IMR-90 (cell line): Measurements from ENCODE around the gene FAM210B. TPM values are rescaled to one million over a fixed set of nuclear protein-coding genes. Genes with fewer than 3 reads are reported as not detected.

Experiments used
- ATAC-seq: fragments of 200-7000 bp; cut with Tn5 transposase; 2 replicates; pipeline ENCODE4 v1.9.1; 2020; ENCODE audit warnings: low read depth, mild to moderate bottlenecking, moderate library complexity
- BruUV-seq: library from RNA; stranded (reverse); fragments of 400-500 nt; replicated peaks from 2 replicates; lab custom pipeline; 2021; lab: Mats Ljungman, UMichigan
- CTCF ChIA-PET: fragments of 300-600 bp; formaldehyde crosslinking; extraction: SDS; loops from one replicate; lab custom pipeline; 2021; ENCODE audit warnings: antibody characterized with exemption; lab: Yijun Ruan, JAX
- POLR2A ChIA-PET: fragments of 300-600 bp; sonication (Branson Sonifier 250); formaldehyde crosslinking; loops from one replicate; lab custom pipeline; 2022; ENCODE audit warnings: antibody characterized with exemption; ENCODE audit not compliant: unreplicated experiment; lab: Charles Lee
- DNase-seq: peaks from one replicate; pipeline ENCODE4 v3.0.0; 2013
- H2AFZ ChIP-seq: replicated peaks from 2 replicates; pipeline ENCODE3; 2013; ENCODE audit warnings: low read length, mild to moderate bottlenecking; ENCODE audit not compliant: poor library complexity
- H2AK5ac ChIP-seq: 2 replicates; pipeline ENCODE4 v1.6.1; 2013; ENCODE audit warnings: low read depth, low read length, inconsistent platforms
- H2AK9ac ChIP-seq: replicated peaks from 2 replicates; pipeline ENCODE3; 2013; ENCODE audit warnings: mild to moderate bottlenecking, low read depth, low read length, moderate library complexity; ENCODE audit not compliant: poor library complexity
- H2BK120ac ChIP-seq: 2 replicates; pipeline ENCODE4 v1.6.1; 2013; ENCODE audit warnings: low read depth, low read length, inconsistent platforms
- H2BK15ac ChIP-seq: 3 replicates; pipeline ENCODE4 v1.6.1; 2013; ENCODE audit warnings: low read depth, low read length, inconsistent platforms
- H2BK20ac ChIP-seq: 2 replicates; pipeline ENCODE4 v1.6.1; 2013; ENCODE audit warnings: low read depth, mild to moderate bottlenecking, inconsistent platforms, low read length, moderate library complexity
- H2BK5ac ChIP-seq: 2 replicates; pipeline ENCODE4 v1.6.1; 2013; ENCODE audit warnings: mild to moderate bottlenecking, low read depth, low read length, inconsistent platforms; ENCODE audit not compliant: poor library complexity, severe bottlenecking
- H3K14ac ChIP-seq: replicated peaks from 2 replicates; pipeline ENCODE4 v1.6.1; 2013; ENCODE audit warnings: low read depth, low read length, inconsistent platforms
- H3K18ac ChIP-seq: 2 replicates; pipeline ENCODE4 v1.6.1; 2013; ENCODE audit warnings: low read depth, low read length, control low read depth
- H3K23ac ChIP-seq: 2 replicates; pipeline ENCODE4 v1.6.1; 2013; ENCODE audit warnings: low read depth, low read length, inconsistent platforms
- H3K27ac ChIP-seq: 2 replicates; pipeline ENCODE4 v1.5.1; 2013; ENCODE audit warnings: mild to moderate bottlenecking, control low read depth, low read length; ENCODE audit not compliant: insufficient read depth
- H3K27me3 ChIP-seq: 2 replicates; pipeline ENCODE4 v1.6.1; 2013; ENCODE audit warnings: low read length; ENCODE audit not compliant: control insufficient read depth, insufficient read depth
- H3K36me3 ChIP-seq: 2 replicates; pipeline ENCODE4 v1.6.1; 2013; ENCODE audit warnings: low read length, mixed read lengths; ENCODE audit not compliant: control insufficient read depth, insufficient read depth
- H3K4ac ChIP-seq: 2 replicates; pipeline ENCODE4 v1.6.1; 2013; ENCODE audit warnings: low read depth, low read length, inconsistent platforms
- H3K4me1 ChIP-seq: 2 replicates; pipeline ENCODE4 v1.6.1; 2013; ENCODE audit warnings: low read length, mixed read lengths; ENCODE audit not compliant: control insufficient read depth, insufficient read depth
- H3K4me2 ChIP-seq: 2 replicates; pipeline ENCODE4 v1.6.1; 2013; ENCODE audit warnings: low read depth, mild to moderate bottlenecking, control low read depth, low read length, moderate library complexity
- H3K4me3 ChIP-seq: 2 replicates; pipeline ENCODE4 v1.5.1; 2013; ENCODE audit warnings: low read depth, mild to moderate bottlenecking, control low read depth, low read length, moderate library complexity; ENCODE audit not compliant: insufficient read depth
- H3K56ac ChIP-seq: 2 replicates; pipeline ENCODE4 v1.6.1; 2013; ENCODE audit warnings: low read length, inconsistent platforms; ENCODE audit not compliant: insufficient read depth; ENCODE audit errors: extremely low read depth
- H3K79me1 ChIP-seq, 2 experiments: 2 replicates each; pipeline ENCODE4 v1.6.1; 2013; ENCODE audit warnings: low read length in 2 of 2, inconsistent platforms in 1 of 2, low read depth in 1 of 2
- H3K9ac ChIP-seq: 2 replicates; pipeline ENCODE4 v1.6.1; 2013; ENCODE audit warnings: low read depth, low read length, control low read depth
- H3K9me1 ChIP-seq: 2 replicates; pipeline ENCODE4 v1.6.1; 2013; ENCODE audit warnings: low read length, inconsistent platforms; ENCODE audit not compliant: insufficient read depth
- H3K9me3 ChIP-seq: 2 replicates; pipeline ENCODE4 v1.6.1; 2013; ENCODE audit warnings: low read length; ENCODE audit not compliant: control insufficient read depth, insufficient read depth
- H4K20me1 ChIP-seq: 2 replicates; pipeline ENCODE4 v1.6.1; 2013; ENCODE audit warnings: low read length, inconsistent platforms; ENCODE audit not compliant: insufficient read depth
- H4K5ac ChIP-seq: 2 replicates; pipeline ENCODE4 v1.6.1; 2013; ENCODE audit warnings: mild to moderate bottlenecking, low read depth, low read length, control low read depth
- H4K8ac ChIP-seq, 2 experiments: 2 replicates each; pipeline ENCODE4 v1.6.1; 2013; ENCODE audit warnings: low read depth in 2 of 2, low read length in 2 of 2, control low read depth in 1 of 2, inconsistent platforms in 1 of 2
- H4K91ac ChIP-seq: 2 replicates; pipeline ENCODE4 v1.6.1; 2013; ENCODE audit warnings: low read depth, low read length, inconsistent platforms; ENCODE audit not compliant: insufficient read depth
- BHLHE40 ChIP-seq: fragments of 150-350 bp; IDR thresholded peaks from 2 replicates; pipeline ENCODE4 v1.6.1; 2016; ENCODE audit warnings: mild to moderate bottlenecking, low read depth, low read length
- CEBPB ChIP-seq: IDR thresholded peaks from 2 replicates; pipeline ENCODE4 v1.6.1; 2012; ENCODE audit warnings: low read depth, low read length, improper control_type of control experiment
- CHD1 ChIP-seq: IDR thresholded peaks from 2 replicates; pipeline ENCODE4 v1.6.1; 2012; ENCODE audit warnings: low read depth, low read length, improper control_type of control experiment
- FOS ChIP-seq: fragments of 150-350 bp; IDR thresholded peaks from 2 replicates; pipeline ENCODE4 v1.6.1; 2016; ENCODE audit warnings: low read depth, low read length
- MAFK ChIP-seq: IDR thresholded peaks from 2 replicates; pipeline ENCODE4 v1.6.1; 2012; ENCODE audit warnings: low read depth, low read length, improper control_type of control experiment
- MAZ ChIP-seq: IDR thresholded peaks from 2 replicates; pipeline ENCODE4 v1.6.1; 2012; ENCODE audit warnings: low read depth, mild to moderate bottlenecking, low read length, improper control_type of control experiment, moderate library complexity, borderline replicate concordance
- MXI1 ChIP-seq: IDR thresholded peaks from 2 replicates; pipeline ENCODE4 v1.6.1; 2012; ENCODE audit warnings: low read depth, mild to moderate bottlenecking, low read length, moderate library complexity, borderline replicate concordance
- NFE2L2 ChIP-seq: fragments of 150-350 bp; IDR thresholded peaks from 2 replicates; pipeline ENCODE4 v1.6.1; 2016; ENCODE audit warnings: low read depth, mild to moderate bottlenecking, low read length
- POLR2A ChIP-seq: IDR thresholded peaks from 2 replicates; pipeline ENCODE4 v1.6.1; 2012; ENCODE audit warnings: mild to moderate bottlenecking, low read depth, low read length
- RAD21 ChIP-seq: IDR thresholded peaks from 2 replicates; pipeline ENCODE4 v1.6.1; 2012; ENCODE audit warnings: low read length, improper control_type of control experiment
- RCOR1 ChIP-seq: IDR thresholded peaks from 2 replicates; pipeline ENCODE4 v1.6.1; 2012; ENCODE audit warnings: mild to moderate bottlenecking, low read length, improper control_type of control experiment; ENCODE audit not compliant: insufficient replicate concordance
- RFX5 ChIP-seq: IDR thresholded peaks from 2 replicates; pipeline ENCODE4 v1.8.0; 2012; ENCODE audit warnings: low read depth, mild to moderate bottlenecking, low read length, moderate library complexity
- WGBS, 2 experiments: methylation state at CpG; one replicate each; pipeline versions ENCODE4 v1.1.5 to v1.1.7; 2013; ENCODE audit warnings: missing lambda C conversion rate in 2 of 2; ENCODE audit not compliant: insufficient read length in 1 of 2; ENCODE audit errors: extremely low coverage in 2 of 2; 5-methylcytosine and 5-hydroxymethylcytosine counted together
- dilution Hi-C: fragments of 300-500 bp; cut with HindIII; formaldehyde crosslinking; loops from one replicate; pipeline ENCODE4 v1.14.3; 2018; ENCODE audit warnings: low sequenced_read_pairs; ENCODE audit not compliant: unreplicated experiment
- in situ Hi-C: fragments of 300-500 bp; cut with MboI; formaldehyde crosslinking; loops from 3 replicates; pipeline ENCODE4 v1.14.3; 2019; ENCODE audit warnings: low sequenced_read_pairs, inconsistent platforms, mixed read lengths
- intact Hi-C: fragments of 100-400 bp; cut with micrococcal nuclease; formaldehyde crosslinking; loops from 2 replicates; pipeline ENCODE4 v1.10.0; 2022
- polyA plus RNA-seq, 3 experiments: library from polyadenylated mRNA; depleted of rRNA; stranded (reverse); fragments of >200 nt; gene quantifications; 2 replicates each; pipeline ENCODE4 v1.2.3, GENCODE V29; 2012; ENCODE audit warnings: low replicate concordance in 1 of 3
- total RNA-seq: library from RNA; depleted of rRNA; stranded (reverse); fragments of >200 nt; gene quantifications from 2 replicates; pipeline ENCODE4 v1.2.3, GENCODE V29; 2012
- TF ChIP-seq, protein P1 (sequence below): conservative IDR thresholded peaks from 2 replicates; pipeline ENCODE4 v1.5.1; 2012; ENCODE audit warnings: mild to moderate bottlenecking, low read depth, low read length, improper control_type of control experiment

FAM210B gene
- total and polyA plus RNA-seq, 2 of the 4 experiments (the other 2 are of a cell fraction): 29.5 to 45.0 TPM

DNA sequence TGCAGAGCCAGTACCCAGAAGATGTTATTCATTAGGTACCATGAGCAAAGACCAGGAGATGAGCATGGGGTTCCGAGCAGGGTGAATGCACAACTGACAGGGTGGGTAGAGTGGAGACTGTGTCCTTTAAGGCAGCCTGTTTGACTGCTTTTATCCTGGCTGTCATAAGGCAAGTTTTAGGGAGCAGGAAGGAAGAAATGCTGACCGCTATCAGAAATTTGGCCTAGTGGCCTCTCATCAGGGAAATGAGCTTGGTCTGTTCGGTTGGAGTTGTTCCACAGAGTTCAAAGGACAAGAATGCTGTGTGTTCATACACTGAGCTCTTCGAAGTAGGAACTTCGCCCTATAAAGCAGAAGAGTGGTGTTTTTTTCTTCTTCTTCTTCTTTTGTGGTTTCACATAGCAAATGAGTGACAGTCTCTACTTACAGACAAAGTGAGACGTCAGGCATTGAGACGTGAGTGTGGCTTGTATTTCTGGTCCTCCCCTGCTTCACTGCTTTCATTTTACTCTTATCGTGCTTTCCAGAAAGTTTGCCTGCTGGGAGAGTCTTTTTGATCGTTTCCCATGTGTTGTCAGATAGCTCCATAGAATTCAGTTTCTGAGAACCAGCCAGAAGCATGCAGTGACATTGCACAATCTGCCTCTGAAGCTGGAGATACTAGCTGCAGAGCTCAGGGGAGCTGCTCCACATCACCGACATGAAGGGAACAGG is 53.1 kb downstream of the FAM210B start, which contains the start of gene CASS4 (continued):
- TF ChIP-seq MAFK (peak; percentile 21; the same call in 1 of the 2 replicates), MAZ (no peak)

DNA sequence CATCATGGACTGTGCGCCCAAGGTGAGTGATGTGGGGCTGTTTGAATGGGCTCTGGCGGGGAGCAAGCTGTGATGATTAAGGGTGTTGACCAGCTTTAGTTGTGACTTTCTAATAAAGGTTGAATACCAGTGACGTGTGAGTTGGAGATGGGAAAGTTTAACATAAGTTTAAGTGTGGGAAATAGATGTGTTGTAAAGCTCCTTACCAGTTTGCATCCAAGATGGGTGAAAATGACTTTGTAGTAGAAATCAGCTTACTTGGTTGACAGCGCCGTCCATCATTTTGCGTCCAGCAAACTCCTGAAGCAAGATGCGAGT is 53.7 kb downstream of the FAM210B start:
- Histone ChIP-seq H4K8ac (peak overlapping the region; percentile 89 to 93), H3K79me1 (peaks cover 27 to 47% of the 10 kb centered on the region in 2 experiments), H3K9ac (peak overlapping the region; percentile 91), H3K9me1 (peaks cover 18% of the 10 kb centered on the region), H3K36me3 (peaks cover 11% of the 10 kb centered on the region), H3K27ac (peak overlapping the region; percentile 100), H3K4ac (peak overlapping the region; percentile 97), H2BK5ac (peak overlapping the region; percentile 96), H2AK5ac (peak overlapping the region; percentile 92), H4K91ac (peak overlapping the region; percentile 98), H3K23ac (peak overlapping the region; percentile 94), H3K56ac (peak overlapping the region; percentile 96), H3K4me1 (peaks cover 21% of the 10 kb centered on the region), H3K4me3 (peak overlapping the region; percentile 47), H2BK20ac (peak overlapping the region; percentile 96), H2BK15ac (peak overlapping the region; percentile 79; the same call in 2 of the 3 replicates), H3K9me3 (no peaks in the 10 kb centered on the region), H3K18ac (peak overlapping the region; percentile 96), H2AK9ac (peak overlapping the region; percentile 63), H3K4me2 (peak overlapping the region; percentile 88), H3K14ac (peak overlapping the region; percentile 95), H2BK120ac (peak overlapping the region; percentile 97), H3K27me3 (no peaks in the 10 kb centered on the region), H2AFZ (peak overlapping the region; percentile 71), H4K5ac (peak overlapping the region; percentile 99), H4K20me1 (no peaks in the 10 kb centered on the region)
- POLR2A ChIA-PET: interaction anchor here (0.9 to 1.4 kb wide), 5 partner anchors 9 to 29 kb away, joined by 3 to 10 read pairs (median 3); no protein-coding TSS in a partner anchor
- intact Hi-C loops (no loop called here), dilution Hi-C loops (no loop called here), in situ Hi-C loops (no loop called here)
- ATAC-seq (no peak), DNase-seq (no peak)
- TF ChIP-seq CHD1 (no peak), NFE2L2 (no peak), BHLHE40 (no peak), RFX5 (no peak), RCOR1 (no peak), RAD21 (no peak), MXI1 (no peak), POLR2A (no peak; the same call in 1 of the 2 replicates), MAFK (no peak), CEBPB (no peak), FOS (no peak)
- TF ChIP-seq, protein P1, sequence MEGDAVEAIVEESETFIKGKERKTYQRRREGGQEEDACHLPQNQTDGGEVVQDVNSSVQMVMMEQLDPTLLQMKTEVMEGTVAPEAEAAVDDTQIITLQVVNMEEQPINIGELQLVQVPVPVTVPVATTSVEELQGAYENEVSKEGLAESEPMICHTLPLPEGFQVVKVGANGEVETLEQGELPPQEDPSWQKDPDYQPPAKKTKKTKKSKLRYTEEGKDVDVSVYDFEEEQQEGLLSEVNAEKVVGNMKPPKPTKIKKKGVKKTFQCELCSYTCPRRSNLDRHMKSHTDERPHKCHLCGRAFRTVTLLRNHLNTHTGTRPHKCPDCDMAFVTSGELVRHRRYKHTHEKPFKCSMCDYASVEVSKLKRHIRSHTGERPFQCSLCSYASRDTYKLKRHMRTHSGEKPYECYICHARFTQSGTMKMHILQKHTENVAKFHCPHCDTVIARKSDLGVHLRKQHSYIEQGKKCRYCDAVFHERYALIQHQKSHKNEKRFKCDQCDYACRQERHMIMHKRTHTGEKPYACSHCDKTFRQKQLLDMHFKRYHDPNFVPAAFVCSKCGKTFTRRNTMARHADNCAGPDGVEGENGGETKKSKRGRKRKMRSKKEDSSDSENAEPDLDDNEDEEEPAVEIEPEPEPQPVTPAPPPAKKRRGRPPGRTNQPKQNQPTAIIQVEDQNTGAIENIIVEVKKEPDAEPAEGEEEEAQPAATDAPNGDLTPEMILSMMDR: no peak
- WGBS, 2 experiments: 70% methylated on average over 2 of the region's 7 CpGs; no CpG with 5 or more reads in 1 of the 2 experiments
- CTCF ChIA-PET: no interaction called here
- BruUV-seq: no TSS peak
